ENCODE measurements around the gene SCML2.
"Not testable (repeated sequence)": the region's sequence is repeated elsewhere in the genome, so short reads cannot be mapped to it uniquely, and the experiment has no call there.

Gene SCML2

DNA sequence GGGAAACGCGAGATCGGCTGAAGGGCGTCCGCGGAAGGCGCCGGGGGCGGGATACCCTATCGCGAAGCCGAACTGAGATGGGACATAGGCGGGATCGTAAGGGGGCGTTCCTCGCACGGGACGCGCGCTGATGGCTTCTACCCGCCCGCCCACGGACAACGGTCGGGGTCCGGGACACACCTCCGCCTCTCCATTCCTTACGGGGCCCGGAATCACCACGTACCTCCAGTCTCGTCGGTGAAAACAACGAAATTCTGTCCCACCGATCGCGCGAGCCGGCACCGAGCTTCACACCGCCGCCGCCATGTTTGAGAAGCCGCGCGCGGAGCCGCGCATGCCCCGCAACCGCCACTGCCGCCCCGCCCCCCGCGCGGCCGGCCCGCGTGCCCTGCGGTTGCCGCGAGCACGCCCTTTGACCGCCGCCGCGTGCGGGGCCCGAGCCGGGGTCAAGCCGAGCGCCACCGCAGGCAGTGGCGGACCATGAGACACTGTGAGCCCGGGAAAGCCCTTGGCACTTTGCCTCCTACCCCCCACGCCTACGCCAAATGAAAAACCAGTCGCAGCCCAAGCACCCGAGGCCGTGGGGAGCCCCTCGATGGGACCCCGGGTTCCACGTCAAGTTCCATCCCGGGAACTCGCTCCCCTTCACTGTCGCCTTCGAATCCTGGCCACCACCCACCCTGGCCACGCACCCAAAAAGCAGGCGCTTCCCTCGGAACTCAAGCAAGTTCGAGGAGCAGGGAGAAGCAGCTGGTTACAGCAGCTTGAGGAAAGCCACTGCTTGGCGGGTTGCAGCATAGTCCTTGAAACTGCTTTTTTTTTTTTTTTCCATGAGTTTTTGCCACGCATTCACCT is at the start of gene SCML2:
Gene SCML2, minus strand, starts transcription at position 320 of the 855 bp plus-strand sequence. CDS start 20,617 bp downstream, outside the sequence.
- DNase-seq (ENCODE audit: low read depth), result peak; percentile 8

DNA sequence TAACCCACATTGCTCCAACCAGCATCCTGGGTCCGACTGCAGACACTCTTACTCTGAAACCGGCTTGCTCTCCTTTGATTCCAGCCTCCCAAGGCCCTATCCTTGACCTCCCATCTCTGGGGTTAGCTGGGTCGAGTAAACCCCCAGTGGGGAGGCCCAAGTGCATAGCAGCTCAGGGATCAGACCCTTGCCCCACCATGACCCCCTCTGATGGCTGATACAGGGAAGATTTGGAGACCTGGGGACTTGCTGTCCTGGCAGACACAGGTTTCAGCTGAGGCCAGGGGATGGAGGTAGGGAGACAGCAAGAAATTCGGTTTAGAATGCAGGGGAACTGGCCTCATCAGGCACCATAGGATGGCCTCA is 47.3 kb upstream of the SCML2 start:
- no peak for DNase-seq (ENCODE audit: low read depth)

DNA sequence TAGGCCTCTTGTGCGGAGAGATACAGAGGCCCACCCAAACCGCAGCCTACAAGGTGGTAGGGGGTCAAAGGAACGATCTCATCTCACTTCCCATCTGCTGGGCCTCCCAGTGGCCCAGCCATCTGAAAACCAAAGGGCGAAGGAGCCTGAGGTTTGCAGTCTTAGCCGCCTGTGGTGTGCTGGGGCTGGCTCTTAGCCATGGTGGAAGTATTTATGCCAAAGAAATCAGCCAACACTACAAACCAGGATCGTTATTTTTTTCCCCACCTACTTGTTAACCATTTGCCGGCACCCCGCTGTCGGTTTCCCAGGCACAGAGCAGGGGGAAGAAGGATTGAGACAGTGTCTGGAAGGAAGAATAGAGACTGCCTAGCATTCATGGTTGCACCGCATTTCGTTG is 40.0 kb upstream of the SCML2 start:
- DNase-seq (ENCODE audit: low read depth), result no peak

DNA sequence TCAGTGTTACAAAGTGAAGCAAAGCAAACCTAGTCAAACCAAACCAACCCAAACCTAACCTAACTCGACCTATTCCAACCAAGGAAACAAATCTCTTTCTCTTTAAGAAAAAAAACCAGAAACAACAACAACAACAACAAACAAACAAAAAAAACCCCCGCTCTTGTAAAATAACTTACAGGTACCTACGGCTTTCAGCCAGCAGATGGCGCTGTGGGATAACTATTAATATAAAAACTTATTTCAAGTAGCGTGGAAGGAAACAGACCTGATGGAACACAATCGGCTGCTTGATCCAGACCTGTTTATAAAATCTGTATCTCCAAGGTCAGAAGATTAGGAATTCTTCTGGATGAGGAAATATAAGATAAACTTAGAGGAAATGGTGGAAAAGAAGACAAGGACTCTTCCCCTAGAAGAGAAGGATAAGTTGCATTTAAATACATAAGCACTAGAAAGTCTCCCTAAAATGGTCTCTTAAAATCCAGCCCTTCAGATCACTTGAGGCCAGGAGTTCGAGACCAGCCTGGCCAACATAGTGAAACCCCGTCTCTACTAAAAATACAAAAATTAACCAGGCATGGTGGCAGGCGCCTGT is 36.6 kb upstream of the SCML2 start:
- DNase-seq (ENCODE audit: low read depth), result peak; percentile 39

DNA sequence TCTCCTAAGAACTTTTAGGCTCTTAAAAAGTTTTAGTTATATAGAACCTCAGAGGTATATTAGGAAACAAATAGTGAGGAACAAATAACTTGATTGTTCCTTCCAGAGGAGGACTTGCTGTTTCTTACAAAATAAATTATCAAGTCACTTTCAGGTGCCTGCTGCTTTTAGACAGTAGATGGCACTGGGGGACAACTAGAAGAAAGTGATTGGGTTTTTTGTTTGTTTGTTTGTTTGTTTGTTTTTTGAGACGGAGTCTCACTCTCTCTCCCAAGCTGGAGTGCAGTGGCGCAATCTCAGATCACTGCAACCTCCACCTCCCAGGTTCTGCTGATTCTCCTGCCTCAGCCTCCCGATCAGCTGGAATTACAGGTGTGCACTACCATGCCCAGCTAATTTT is 35.5 kb upstream of the SCML2 start:
- no peak for DNase-seq (ENCODE audit: low read depth)

DNA sequence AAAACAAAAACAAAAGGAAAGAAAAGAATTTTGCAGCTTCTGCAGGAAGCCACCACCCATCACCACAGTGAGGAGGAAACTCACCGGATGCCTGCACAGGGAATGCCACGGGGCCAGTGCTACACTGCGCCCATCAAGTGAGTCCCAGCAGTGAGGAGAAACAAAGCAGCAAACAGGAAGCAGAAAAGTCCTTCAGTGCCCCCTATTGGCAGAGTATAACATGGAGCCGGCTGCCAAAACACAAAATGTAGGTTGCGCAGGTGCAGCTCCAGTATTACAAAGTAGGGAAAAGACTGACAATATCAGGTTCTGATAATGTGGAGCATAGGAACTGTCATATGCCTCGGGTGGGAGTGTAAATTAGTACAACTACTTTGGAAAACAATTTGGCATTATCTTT is 23.3 kb upstream of the SCML2 start:
- DNase-seq (ENCODE audit: low read depth), result no peak

DNA sequence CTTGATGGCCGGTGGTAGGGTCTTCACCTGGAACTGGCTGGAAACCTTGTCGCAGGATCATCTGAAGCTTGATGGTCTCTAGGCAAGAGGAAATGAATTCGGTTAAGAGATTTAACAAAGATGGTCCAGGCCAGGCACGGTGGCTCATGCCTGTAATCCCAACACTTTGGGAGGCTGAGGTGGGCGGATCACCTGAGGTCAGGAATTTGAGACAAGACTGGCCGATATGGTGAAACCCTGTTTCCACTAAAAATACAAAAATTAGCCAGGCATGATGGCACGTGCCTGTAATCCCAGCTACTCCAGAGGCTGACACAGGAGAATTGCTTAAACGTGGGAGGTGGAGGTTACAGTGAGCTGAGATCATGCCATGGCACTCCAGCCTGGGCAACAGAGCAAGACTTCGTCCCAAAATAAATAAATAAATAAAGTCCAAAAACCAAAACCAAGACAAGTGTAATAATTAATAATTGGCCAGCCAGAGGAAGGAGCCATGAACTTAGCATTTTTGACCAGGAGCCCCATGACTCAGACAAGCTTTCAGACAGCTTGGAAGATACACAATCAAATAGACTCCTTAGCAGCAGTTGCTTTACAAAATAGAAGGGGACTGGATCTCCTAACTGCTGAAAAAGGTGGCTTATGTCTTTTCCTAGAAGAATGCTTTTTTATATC is 20.8 kb upstream of the SCML2 start:
- DNase-seq (ENCODE audit: low read depth), result not testable (repeated sequence)

DNA sequence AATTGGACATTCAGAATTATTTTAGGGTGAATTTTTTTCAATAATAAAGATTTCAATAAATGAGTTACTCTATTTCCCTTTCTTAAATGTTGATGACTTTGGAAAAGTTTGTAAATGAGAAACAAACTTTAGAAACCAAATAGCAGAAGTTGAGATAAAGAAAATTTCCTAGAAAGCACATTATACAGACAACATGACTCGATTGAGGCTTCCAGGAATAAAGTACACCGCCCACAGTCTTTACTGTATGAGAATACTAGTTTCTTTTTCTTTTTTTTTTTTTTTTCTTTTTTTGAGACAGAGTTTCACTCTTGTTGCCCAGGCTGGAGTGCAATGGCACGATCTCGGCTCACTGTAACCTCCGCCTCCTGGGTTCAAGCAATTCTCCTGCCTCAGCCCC is 14.6 kb upstream of the SCML2 start:
- DNase-seq (ENCODE audit: low read depth), result not testable (repeated sequence)

DNA sequence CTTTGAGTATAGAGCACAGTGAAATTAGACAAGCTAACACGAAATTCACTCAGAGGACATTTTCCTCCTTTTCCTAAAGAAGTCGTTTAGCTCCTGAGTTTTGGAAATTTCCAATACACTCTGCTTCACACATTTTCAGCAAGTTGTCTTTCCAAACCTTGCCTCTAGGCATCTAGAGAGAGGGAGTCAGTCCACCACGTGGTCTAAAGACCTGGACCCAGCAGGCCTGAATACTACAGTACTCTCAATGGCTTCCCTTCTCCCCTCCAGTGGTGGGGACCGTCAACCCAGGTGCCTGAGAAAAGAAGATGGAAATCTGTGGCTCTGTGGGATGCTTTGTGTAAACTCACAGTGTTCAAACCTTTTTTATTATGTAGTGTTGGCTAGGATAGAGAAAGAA is 13.9 kb upstream of the SCML2 start:
- no peak for DNase-seq (ENCODE audit: low read depth)

DNA sequence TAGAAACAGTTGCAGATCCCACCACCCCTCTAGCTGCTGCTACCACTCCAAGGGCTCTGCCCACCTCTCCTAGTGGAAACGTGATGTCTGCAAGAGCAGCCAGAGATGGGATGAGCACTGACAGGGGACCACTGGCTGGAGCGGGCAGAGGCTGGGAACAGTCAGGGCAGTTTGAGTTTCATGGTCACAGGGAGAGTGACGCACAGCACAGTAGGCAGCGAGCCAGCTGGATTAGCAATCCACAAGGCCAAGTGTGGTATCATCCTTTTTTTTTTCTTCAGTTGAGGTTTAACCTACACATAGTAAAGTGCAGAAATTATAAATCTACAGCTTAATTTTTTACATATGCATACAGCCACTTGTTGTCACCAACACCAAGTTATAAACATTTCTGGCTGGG is 6.4 kb upstream of the SCML2 start:
- no peak for DNase-seq (ENCODE audit: low read depth)

DNA sequence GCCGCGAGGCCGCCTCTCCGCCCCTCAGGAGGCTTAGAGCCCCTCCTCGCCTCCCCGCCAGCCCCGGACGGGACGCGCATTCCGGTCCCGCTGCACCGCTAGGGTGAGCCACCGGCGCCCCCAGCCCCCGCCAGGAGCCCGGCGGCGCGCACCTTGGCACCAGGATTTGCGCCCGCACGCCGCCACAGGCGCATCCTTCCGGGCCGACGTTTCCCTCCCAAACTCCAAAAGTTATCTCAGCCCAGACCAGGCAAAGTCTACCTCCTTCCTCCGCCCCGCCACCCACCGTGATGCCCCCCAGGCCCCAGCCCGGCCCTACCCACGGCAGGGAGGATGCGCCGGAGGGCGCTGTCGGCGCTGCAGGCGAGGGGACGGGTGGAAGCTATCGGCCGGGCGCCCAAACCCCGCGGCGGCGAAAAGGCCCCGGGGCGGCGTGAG is 538 bp downstream of the SCML2 start:
- DNase-seq (ENCODE audit: low read depth), result no peak

DNA sequence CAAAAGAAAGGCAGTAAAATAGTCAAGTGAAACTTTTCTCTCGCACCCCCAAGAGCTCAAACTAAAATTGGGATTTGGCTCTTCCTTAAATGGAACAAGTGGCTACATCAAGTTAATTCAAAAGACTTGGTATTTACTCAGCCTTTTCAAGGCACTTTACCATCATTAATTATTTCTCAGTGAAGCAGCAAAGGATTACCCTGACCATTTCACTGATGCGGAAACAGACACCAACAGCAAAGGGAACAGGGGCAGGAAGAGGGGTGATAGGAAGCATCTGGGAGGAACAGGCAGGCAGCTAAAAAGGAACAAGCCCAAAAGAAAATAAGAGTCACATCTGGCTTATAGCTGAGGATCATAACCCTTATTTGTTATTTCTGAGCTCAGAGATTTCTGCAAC is 2.7 kb downstream of the SCML2 start:
- no peak for DNase-seq (ENCODE audit: low read depth)

DNA sequence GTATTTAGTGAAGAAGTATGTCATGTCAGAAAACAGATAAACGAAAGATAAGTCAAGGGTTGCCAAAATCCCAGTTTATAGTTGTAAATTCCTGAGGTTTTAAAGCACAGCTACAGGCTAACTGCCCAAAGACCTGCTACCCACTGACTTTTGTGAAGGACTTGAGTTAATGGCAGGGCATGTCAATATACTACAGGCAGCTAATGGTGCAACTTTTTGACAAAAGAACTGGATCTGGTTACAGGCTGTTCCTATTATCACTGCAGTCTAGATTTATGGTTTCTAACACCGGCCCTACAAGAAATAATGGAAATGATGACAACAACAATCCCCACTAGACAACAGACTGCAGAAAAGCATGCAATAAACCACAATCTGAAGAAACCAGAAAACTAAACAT is 6.4 kb downstream of the SCML2 start:
- DNase-seq (ENCODE audit: low read depth), result no peak

DNA sequence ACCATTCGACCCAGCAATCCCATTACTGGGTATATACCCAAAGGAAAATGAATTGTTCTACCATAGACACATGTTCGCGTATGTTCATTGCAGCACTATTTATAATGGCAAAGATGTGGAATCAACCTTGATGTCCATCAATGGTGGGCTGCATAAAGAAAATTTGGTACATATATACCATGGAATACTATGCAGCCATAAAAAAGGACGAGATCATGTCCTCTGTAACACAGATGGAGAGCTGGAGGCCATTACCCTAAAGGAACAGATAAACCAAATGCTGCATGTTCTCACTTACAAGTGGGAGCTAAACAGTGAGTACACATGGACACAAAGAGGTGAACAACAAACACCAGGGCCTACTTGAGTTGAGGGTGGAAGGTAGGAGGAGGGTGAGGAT is 45.1 kb downstream of the SCML2 start:
- no peak for DNase-seq (ENCODE audit: low read depth)

DNA sequence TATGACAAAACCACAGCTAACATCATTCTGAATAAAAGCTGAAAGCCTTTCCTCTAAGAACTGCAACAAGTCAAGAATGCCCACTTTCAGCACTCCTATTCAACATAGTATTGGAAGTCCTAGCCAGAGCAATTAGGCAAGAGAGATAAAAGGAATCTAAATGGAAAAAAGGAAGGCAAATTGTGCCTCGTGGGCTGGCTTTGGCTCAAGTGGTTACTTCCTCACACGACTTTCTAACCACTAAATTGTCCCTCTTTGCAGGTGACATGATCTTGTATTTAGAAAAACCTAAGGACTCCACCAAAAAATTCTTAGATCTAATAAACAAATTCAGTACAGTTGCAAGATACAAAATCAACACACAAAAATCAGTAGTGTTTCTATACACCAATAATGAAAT is 57.2 kb downstream of the SCML2 start:
- no peak for DNase-seq (ENCODE audit: low read depth)

DNA sequence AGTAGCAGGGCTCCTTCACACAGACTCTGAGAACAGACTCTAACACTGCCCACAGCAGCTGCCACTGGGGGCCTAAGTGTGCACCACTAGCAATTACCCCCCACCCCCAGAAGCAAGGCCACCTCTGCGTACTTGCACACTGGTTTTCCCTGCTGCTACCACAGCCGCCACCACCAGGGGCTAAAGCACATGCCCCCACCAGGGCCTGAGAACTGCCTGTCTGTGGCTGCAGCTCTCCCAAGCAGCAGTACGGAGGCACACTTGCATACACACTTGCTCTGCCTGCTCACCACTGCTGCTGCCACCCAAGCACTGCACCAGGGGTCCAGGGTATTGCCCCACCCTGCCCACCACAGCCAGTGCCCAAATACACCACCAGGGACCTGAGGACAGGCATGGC is 59.6 kb downstream of the SCML2 start:
- no peak for DNase-seq (ENCODE audit: low read depth)

DNA sequence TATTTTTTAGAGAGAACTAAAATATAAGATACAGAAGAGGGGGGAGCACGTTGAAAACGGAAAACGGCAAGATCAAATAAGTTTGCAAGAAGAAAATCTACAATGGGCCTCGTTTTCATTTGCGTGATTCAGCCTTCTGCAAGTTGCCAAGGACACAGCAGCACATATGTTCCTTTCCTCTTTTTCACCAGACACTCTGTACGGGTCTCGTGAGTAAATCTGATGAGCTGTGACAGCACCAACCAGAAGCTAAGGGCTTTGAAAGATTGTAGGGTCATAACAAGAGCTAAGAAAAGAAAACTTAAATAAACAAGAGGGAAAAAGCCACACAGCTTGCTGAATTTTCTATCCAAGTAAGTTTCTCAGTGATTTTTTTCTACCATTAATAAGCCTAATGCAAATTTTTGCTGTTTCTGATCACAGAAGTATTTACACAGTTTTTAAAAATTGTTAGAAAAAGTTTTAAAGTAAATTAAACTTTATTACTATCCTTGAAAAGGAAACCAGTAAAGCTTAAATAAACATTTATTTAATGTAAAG is 63.4 kb downstream of the SCML2 start:
- no peak for DNase-seq (ENCODE audit: low read depth)

DNA sequence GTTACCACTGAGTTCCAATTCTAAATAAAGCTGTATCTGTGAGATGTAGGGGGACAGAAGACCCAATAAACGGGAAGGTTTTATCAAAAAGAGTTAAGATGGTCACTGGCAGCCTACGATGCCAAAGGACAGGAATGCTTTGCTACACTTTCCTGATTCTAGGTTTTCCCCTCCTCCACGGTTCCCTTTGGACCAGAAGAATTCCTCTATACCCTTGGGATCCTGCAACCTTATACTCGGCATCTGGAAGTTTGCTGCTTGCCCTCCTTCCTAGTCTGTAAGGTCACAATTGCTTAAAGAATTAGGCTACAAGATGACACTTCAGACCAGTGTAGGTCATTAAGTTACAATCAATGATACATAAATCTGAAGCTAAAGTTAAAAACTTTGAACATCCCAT is 64.3 kb downstream of the SCML2 start:
- DNase-seq (ENCODE audit: low read depth), result no peak

DNA sequence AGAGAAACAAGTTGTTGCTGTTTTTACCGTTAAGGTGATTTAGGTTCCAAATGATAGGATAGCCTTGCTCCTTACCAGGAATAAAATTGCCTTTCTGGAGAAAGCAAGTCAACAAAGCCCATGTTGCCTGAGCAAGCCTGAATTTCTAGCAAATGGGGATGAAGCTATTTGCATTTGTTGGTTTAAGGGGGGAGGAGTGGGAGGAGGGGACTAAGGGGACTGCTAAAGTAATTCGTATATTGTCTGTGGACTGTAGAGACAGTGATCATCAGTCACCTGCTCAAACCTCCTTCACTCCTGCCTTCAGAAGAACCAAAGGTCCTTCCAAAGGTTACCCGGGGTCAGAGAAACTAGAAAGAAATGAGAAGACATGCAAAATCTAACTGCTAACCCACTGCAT is 65.8 kb downstream of the SCML2 start:
- no peak for DNase-seq (ENCODE audit: low read depth)

DNA sequence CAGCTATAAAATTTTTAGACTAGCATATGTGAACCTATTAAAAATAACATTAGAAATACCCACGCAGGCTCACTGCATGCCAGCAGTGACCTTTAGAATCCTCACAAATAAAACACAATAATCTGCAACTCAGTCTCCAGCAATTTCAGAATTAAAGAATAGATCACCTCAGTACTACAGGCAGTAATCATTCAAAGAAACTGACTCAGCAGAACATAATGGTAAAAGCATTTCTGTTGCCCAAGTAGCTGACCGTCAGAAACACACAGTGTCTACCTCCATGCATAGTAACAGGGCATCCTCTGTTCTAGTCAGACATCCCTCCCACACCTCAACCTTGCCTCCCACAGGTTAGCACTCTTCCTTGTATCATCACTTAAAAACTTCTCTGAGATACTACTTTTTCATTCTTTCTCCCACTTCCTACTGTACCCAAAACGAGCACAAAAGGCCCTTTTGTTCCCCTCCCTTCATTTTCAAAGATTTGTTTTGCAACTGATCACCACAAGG is 68.1 kb downstream of the SCML2 start:
- no peak for DNase-seq (ENCODE audit: low read depth)

DNA sequence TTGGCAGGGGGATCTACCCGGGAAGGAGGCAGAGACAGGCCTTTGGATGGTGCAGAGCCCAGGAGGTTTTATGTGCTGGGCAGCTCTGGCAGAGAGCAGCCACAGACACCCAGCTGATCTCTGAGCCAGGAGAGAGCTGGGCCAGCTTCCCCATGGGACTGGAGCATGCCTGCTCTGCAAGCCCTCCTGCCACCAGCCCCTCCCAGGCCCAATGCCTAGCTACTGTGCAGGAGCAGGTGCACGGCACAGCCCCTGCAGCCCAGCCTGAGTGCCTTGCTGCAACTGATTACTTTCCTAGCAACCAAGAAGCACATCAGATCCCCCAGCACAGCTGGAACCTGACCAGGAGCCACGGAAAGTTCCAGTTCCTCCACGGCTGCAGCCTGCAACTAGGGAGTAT is 76.0 kb downstream of the SCML2 start:
- DNase-seq (ENCODE audit: low read depth), result no peak

DNA sequence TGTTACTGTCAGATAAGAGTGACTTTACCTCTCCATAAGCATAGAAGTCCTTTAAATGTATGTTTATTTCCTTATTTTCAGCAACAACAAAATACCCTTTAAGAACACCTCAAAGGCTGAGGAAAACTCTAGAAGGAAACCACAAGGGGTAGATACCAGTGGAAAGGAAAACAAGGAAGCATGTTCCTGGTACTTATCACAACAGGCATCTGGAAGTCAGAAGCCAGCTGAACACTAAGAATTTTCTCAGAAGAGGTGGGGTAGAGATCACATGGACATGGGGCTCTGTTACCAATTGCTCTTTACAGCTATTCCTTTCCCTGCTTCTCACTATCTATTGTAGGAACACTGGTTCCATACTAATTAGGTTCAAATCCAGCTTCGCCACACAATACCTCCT is 82.3 kb downstream of the SCML2 start:
- DNase-seq (ENCODE audit: low read depth), result no peak

DNA sequence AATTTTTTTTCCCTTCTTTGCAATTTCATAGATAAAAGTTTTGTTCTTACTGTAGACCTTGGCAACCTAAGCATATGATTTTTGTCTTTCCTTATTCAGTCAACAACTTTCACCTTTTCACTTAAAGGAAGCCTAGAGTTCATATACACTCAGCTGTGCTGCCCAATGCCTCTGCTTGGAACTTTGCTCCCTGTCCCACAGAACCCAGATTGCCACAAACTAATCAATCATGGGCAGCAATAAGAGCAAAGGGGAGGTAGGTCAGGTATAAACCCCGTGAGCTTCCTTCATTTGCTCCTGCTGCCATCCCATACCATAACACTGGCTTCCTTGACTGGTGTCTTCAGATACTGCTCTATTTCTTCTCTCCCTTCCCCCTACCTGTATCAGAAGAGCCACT is 82.8 kb downstream of the SCML2 start:
- no peak for DNase-seq (ENCODE audit: low read depth)

Data from activated T-helper 1 cell treated with Interleukin-2 at 50 U/mL for 16 hours (primary cell).